AG09309 (cell line): ENCODE results near the gene CENPK.
"Not testable (repeated sequence)": the region's sequence is repeated elsewhere in the genome, so short reads cannot be mapped to it uniquely, and the experiment has no call there.

ENCODE experiments used
- DNase-seq: peaks from one replicate; pipeline ENCODE4 v3.0.0-alpha.2; 2010; ENCODE audit warnings: low read depth
- H3K4me3 ChIP-seq: 2 replicates; pipeline ENCODE4 v1.5.1; 2011; ENCODE audit warnings: mild to moderate bottlenecking, low read depth, low read length, moderate library complexity; ENCODE audit not compliant: control insufficient read depth
- TF ChIP-seq, protein P1 (sequence below): IDR thresholded peaks from 2 replicates; pipeline ENCODE4 v1.5.1; 2011; ENCODE audit warnings: mild to moderate bottlenecking, low read depth, low read length, inconsistent platforms; ENCODE audit not compliant: insufficient read depth, control insufficient read depth; ENCODE audit errors: missing control alignments

Gene CENPK

GRCh38 chr5:65512170-65512937 lies 50.6 kb downstream of the CENPK start:
- DNase-seq, result no peak
- no peak overlapping the region for H3K4me3 ChIP-seq
- TF ChIP-seq, protein P1, sequence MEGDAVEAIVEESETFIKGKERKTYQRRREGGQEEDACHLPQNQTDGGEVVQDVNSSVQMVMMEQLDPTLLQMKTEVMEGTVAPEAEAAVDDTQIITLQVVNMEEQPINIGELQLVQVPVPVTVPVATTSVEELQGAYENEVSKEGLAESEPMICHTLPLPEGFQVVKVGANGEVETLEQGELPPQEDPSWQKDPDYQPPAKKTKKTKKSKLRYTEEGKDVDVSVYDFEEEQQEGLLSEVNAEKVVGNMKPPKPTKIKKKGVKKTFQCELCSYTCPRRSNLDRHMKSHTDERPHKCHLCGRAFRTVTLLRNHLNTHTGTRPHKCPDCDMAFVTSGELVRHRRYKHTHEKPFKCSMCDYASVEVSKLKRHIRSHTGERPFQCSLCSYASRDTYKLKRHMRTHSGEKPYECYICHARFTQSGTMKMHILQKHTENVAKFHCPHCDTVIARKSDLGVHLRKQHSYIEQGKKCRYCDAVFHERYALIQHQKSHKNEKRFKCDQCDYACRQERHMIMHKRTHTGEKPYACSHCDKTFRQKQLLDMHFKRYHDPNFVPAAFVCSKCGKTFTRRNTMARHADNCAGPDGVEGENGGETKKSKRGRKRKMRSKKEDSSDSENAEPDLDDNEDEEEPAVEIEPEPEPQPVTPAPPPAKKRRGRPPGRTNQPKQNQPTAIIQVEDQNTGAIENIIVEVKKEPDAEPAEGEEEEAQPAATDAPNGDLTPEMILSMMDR, result no peak

DNA sequence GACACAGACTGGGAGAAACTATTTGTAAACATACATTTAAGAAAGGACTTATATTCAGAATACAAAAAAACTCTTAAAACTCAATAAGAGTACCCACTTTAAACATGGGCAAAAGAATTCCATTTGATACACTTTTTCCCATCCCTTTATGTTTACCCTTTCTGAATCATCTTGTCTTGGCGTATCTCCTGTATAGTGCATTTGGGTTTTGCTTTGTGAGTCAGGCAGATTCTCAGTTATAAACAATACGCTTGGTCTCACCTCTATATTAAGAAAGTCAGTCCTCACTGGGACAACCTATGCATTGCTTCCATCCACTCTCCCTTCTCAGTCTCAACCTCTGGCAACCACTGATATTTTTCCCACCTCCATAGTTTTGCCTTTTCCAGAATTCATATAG lies 54.0 kb downstream of the CENPK start:
- TF ChIP-seq, protein P1, result no peak
- H3K4me3 ChIP-seq, result no peak overlapping the region
- no peak for DNase-seq

- H3K4me3 ChIP-seq, result no peak overlapping the region
- DNase-seq, result peak; percentile 72
- TF ChIP-seq, protein P1, result no peak
Observed at GRCh38 chr5:65506961-65507360, 56.0 kb downstream of the CENPK start.

- TF ChIP-seq, protein P1, result no peak
- DNase-seq, result no peak
- no peak overlapping the region for H3K4me3 ChIP-seq
Observed at GRCh38 chr5:65489119-65489518, 73.8 kb downstream of the CENPK start.

DNA sequence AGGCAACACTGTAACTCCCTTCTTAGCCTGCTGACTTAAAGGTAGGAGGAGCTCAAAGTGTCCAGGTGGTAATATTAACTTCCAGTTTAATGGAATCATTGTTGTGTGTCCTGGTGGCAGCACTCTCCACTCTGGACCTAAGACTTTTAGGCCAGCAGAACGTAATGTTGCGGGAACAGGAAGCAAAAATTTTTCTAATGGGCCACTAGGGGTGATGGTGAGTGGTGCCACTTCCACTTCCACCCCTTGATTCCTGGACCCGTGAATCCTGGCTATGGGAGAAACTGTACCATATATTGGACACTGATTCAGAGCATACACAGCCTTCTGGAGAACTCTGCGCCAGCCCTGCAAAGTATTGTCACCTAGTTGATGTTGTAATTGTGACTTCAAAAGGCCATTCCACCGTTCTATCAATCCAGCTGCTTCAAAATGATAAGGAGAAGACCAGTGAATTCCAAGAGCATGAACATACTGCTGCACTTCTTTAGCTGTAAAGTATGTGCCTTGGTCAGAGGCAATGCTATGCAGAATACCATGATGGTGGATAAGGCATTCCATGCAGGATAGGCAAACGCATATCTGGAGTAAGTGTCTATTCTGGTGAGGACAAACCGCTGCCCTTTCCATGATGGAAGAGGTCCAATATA lies 74.8 kb downstream of the CENPK start:
- H3K4me3 ChIP-seq, DNase-seq: not testable (repeated sequence)
- TF ChIP-seq, protein P1, result peak; percentile 12

DNA sequence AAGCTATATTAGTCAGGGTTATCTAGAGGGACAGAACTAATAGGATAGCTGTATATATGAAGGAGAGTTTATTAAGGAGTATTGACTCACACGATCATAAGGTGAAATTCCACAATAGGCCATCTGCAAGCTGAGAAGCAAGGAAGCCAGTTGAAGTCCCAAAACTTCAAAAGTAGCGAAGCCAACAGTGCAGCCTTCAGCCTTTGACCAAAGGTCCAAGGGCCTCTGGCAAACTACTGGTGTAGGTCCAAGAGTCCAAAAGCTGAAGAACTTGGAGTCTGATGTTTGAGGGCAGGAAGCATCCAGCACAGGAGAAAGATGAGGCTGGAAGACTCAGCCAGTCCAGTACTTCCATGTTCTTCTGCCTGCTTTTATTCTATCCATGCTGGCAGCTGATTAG lies 76.2 kb downstream of the CENPK start:
- H3K4me3 ChIP-seq, DNase-seq: not testable (repeated sequence)

GRCh38 chr5:65485405-65485804 lies 77.6 kb downstream of the CENPK start:
- DNase-seq, result no peak
- H3K4me3 ChIP-seq, result no peak overlapping the region
- TF ChIP-seq, protein P1, result no peak
